ENCODE results near the gene MYBPH. TPM values are rescaled to one million over a fixed set of nuclear protein-coding genes. Genes with fewer than 3 reads are reported as not detected.

Gene MYBPH
- polyA plus RNA-seq, 1 donor from 2014 or later: not detected

- no peaks in the 10 kb centered on the region for H3K9me3 ChIP-seq (ENCODE audit: low read length)
- no peak for TF ChIP-seq POLR2AphosphoS5 (IDR thresholded peaks at IDR 0.05)
- TF ChIP-seq REST (IDR thresholded peaks at IDR 0.05; ENCODE audit: borderline replicate concordance): no peak
- no peak for TF ChIP-seq TAF1 (IDR thresholded peaks at IDR 0.05; ENCODE audit: low read depth)
- no peak for TF ChIP-seq SMC3 (conservative IDR thresholded peaks at IDR 0.05; ENCODE audit: poor library complexity)
- TF ChIP-seq MXI1 (conservative IDR thresholded peaks at IDR 0.05; ENCODE audit: poor library complexity, severe bottlenecking): no peak
- TF ChIP-seq EZH2 (IDR thresholded peaks at IDR 0.05; ENCODE audit: borderline replicate concordance, insufficient read depth, low read length, poor library complexity, severe bottlenecking): no peak
- no peak for TF ChIP-seq RAD21 (conservative IDR thresholded peaks at IDR 0.05)
- no peak for TF ChIP-seq CTCF (IDR thresholded peaks at IDR 0.05; ENCODE audit: poor library complexity, severe bottlenecking)
- no peak for TF ChIP-seq EP300 (conservative IDR thresholded peaks at IDR 0.05; ENCODE audit: poor library complexity, severe bottlenecking)
Observed at GRCh38 chr1:203170625-203171330, 4.8 kb downstream of the MYBPH start.

GRCh38 chr1:203169770-203170520, 5.7 kb downstream of the MYBPH start:
- Histone ChIP-seq H3K27ac (ENCODE audit: low read length) (no peak overlapping the region), H3K4me2 (ENCODE audit: low read length) (no peak overlapping the region)

More at GRCh38 chr1:203170625-203171330, 4.8 kb downstream of the MYBPH start:
- H2AFZ ChIP-seq (ENCODE audit: low read depth, low read length): no peak overlapping the region
- no peak overlapping the region for H3K9ac ChIP-seq (ENCODE audit: low read length)
- H3K4me3 ChIP-seq (ENCODE audit: low read length): no peak overlapping the region
- H4K20me1 ChIP-seq (ENCODE audit: insufficient read depth): no peaks in the 10 kb centered on the region
- H3F3A ChIP-seq (ENCODE audit: insufficient read depth, low read length, poor library complexity, severe bottlenecking): no peaks in the 10 kb centered on the region
- no peaks in the 10 kb centered on the region for H3K79me2 ChIP-seq (replicated peaks; ENCODE audit: insufficient read depth, low read length)
- H3K9me2 ChIP-seq (ENCODE audit: insufficient read depth, low read length): no peaks in the 10 kb centered on the region
- no peak overlapping the region for H3K27ac ChIP-seq (ENCODE audit: low read length)
- H3K36me3 ChIP-seq (ENCODE audit: insufficient read depth, low read length): peaks cover 3% of the 10 kb centered on the region
- H3K4me2 ChIP-seq (ENCODE audit: low read length): no peak overlapping the region
- no peaks in the 10 kb centered on the region for H3K27me3 ChIP-seq (ENCODE audit: insufficient read depth, low read depth, low read length)

More at GRCh38 chr1:203169770-203170520, 5.7 kb downstream of the MYBPH start:
- no peaks in the 10 kb centered on the region for H3K9me2 ChIP-seq (ENCODE audit: insufficient read depth, low read length)
- peaks cover 4% of the 10 kb centered on the region for H3K36me3 ChIP-seq (ENCODE audit: insufficient read depth, low read length)
- no peak overlapping the region for H3K4me3 ChIP-seq (ENCODE audit: low read length)
- H3K79me2 ChIP-seq (replicated peaks; ENCODE audit: insufficient read depth, low read length): no peaks in the 10 kb centered on the region
- H3K9me3 ChIP-seq (ENCODE audit: low read length): no peaks in the 10 kb centered on the region
- H2AFZ ChIP-seq (ENCODE audit: low read depth, low read length): no peak overlapping the region
- H3F3A ChIP-seq (ENCODE audit: insufficient read depth, low read length, poor library complexity, severe bottlenecking): no peaks in the 10 kb centered on the region
- no peaks in the 10 kb centered on the region for H4K20me1 ChIP-seq (ENCODE audit: insufficient read depth)
- TF ChIP-seq REST (IDR thresholded peaks at IDR 0.05; ENCODE audit: borderline replicate concordance) (no peak), RAD21 (conservative IDR thresholded peaks at IDR 0.05) (no peak), CTCF (IDR thresholded peaks at IDR 0.05; ENCODE audit: poor library complexity, severe bottlenecking) (no peak)
- H3K27me3 ChIP-seq (ENCODE audit: insufficient read depth, low read depth, low read length): no peaks in the 10 kb centered on the region
- H3K9ac ChIP-seq (ENCODE audit: low read length): no peak overlapping the region

Data from neural cell (in vitro differentiated cells).